Stimulated activated CD4-positive, alpha-beta T cell treated with anti-CD3 and anti-CD28 coated beads, Interleukin-12 subunit alpha, Interleukin-12 subunit beta, amount 100 ng/mL, for 48 hours (primary cell): ENCODE measurements around the gene EPB41L5.

Source experiments
- DNase-seq, 3 donors: peaks; one replicate each; pipeline ENCODE4 v3.0.0-alpha.2; 2020; ENCODE audit warnings: low read depth in 2 of 3, low spot score in 1 of 3

Gene EPB41L5

GRCh38 chr2:120224256-120224655 is 211.4 kb downstream of the EPB41L5 start:
- no peak for DNase-seq

- DNase-seq, result no peak
Observed at GRCh38 chr2:120224735-120225548, 212.1 kb downstream of the EPB41L5 start.

GRCh38 chr2:120225549-120226065 is 212.7 kb downstream of the EPB41L5 start:
- DNase-seq, result no peak

- no peak for DNase-seq
Observed at GRCh38 chr2:120226316-120226715, 213.4 kb downstream of the EPB41L5 start.

- no peak for DNase-seq
Observed at GRCh38 chr2:120227111-120227991, 214.5 kb downstream of the EPB41L5 start.

- DNase-seq, result no peak
Observed at GRCh38 chr2:120228503-120228902, 215.6 kb downstream of the EPB41L5 start.
